CD4-positive, alpha-beta T cell treated with Interleukin-15 for 1 hour (primary cell): ENCODE data around the gene GRM8.

Experiments used
- DNase-seq: peaks from one replicate; pipeline ENCODE4 v3.0.0-alpha.2; 2020

Gene GRM8

GRCh38 chr7:126495001-126495400 lies 757.7 kb downstream of the GRM8 start:
- DNase-seq: no peak

DNA sequence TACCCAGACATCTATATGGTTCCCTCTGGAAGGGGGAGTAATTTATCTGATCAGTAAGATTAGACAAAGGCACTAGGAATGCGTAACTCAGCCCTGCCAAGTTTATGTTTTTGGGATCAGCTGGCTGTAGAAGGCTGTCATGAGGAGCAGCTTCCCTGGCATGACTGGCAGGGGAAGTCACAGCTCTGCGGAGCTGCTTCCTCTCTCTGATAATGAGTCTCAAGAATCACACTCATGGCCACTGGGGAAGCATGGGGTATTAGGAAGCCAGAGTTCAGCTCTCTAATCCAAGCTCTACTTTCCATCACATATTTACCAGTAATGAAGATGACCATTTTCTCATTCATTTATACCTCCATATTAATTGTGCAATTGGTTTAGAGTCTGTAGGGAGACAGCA lies 758.9 kb downstream of the GRM8 start:
- no peak for DNase-seq

GRCh38 chr7:126489874-126490273 lies 762.9 kb downstream of the GRM8 start:
- no peak for DNase-seq

DNA sequence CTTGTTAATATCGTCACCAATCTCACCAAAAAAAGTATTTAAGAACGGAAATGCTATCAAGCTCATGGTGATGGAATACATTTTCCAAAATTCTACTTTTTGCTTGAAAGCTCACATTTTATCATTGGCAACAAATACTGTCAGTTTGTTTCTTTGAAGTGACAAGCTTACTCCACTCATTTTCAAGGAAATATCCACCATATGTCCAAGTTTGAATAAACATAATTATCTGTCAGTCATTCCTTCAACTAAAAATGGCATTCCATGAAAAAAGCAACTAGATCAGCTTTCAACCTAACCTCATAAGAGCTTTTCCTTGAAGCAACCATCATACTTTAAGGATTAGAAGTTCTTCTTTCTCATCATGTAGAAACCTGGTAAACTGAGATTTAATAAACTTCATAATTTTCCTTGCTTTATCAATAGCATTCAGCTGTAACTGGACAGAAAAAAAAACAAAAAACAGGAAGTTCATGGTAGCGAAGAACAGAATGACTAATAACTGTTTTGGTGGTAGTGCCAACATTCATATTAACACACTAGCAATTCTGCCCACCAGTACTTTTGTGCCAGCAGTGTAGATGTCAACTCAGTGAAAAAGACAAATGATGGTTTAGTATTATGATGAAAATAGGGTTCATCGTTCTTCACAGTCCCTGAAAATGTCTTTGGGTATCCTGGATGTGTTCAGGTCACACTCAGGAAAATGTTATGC lies 764.9 kb downstream of the GRM8 start:
- no peak for DNase-seq

GRCh38 chr7:126486806-126487205 lies 765.9 kb downstream of the GRM8 start:
- no peak for DNase-seq

DNA sequence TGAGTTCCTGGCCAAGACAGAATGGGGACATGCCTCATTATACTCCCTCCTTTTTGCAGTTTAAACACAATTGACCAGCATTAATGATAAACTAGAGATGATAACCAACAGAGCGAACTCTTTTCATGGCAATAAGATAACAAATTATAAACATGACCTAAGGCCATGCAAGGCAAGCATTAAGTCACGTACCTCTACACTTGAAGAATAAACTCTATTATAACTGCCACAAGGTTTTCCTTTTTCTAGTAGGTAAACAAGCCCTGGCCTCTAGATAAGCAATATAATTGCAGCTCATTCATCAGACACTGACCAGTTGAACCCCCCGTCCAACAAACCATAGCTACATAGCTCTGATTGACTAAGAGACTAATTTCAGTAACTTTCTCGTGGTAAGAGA lies 767.0 kb downstream of the GRM8 start:
- DNase-seq: no peak

- DNase-seq: no peak
Observed at GRCh38 chr7:126483972-126484371, 768.8 kb downstream of the GRM8 start.

- no peak for DNase-seq
Observed at GRCh38 chr7:126472825-126473224, 779.9 kb downstream of the GRM8 start.

DNA sequence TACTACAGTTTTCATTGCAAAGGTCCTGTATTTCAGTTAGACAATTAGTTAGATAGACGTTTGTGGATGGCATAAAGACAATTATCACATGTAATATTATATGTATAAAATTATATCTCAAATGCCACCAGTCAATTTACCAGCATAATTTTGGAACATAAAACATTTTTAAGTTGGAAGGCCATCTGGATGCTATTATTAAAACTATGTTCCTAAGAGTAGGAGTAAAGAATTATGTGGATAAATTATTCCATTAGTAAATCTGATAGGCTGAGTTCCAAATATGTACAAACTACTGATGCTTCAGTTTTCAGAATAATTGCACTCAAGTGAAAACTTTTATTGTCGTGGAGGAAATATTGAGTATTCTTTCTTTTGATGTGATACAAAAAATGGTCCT lies 790.3 kb downstream of the GRM8 start:
- no peak for DNase-seq

GRCh38 chr7:126460664-126461063 lies 792.1 kb downstream of the GRM8 start:
- DNase-seq: no peak

GRCh38 chr7:126453104-126453503 lies 799.6 kb downstream of the GRM8 start:
- DNase-seq: no peak

DNA sequence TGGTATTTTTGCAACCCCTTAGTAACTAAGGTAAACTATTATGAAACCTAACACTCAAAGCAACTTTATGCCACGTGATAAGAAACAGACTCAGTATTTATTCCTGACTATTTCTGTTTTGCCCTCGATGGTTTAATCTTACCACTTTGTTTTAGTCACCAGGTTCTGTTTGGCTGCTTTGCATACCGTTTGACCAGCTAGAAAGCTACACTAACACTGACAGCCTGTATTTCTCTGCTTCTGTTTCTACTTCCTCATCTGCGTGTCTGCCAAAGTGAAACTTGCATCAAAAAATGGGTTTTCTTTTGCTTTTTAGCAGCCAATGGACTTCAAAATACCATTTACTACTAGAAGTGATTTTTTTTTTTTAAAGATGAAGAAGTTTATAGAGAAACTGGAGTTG lies 802.5 kb downstream of the GRM8 start:
- no peak for DNase-seq

DNA sequence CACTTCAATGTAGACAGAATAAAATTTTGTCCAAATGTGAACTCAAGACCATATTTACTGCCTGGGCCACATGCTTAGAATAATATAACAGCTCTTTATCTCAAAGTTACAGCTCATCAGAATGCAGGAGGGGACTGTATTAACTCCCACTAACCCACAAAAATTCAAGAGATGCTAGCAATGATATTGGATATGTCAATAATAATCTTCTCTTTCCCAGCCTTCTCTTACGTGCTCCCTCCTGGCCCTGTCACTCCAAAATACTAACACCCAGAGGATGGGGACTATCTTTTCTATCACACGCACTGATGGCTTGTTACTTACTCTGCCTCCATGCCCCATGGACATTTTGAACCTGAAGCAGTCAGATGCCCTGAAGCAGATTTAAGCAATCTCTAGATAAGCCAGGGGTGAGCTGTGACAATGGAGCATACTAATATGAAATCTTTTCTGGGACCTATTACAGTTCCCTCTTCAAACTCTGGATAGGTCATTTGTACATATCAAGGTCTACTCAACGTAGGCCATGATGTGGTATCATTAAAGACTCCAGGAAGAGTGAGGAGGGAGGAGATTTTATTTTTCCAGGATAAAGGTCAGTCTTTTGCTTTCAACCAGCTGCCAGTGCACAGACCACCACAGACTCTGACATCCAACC lies 803.0 kb downstream of the GRM8 start:
- no peak for DNase-seq

GRCh38 chr7:126447984-126448383 lies 804.8 kb downstream of the GRM8 start:
- no peak for DNase-seq

DNA sequence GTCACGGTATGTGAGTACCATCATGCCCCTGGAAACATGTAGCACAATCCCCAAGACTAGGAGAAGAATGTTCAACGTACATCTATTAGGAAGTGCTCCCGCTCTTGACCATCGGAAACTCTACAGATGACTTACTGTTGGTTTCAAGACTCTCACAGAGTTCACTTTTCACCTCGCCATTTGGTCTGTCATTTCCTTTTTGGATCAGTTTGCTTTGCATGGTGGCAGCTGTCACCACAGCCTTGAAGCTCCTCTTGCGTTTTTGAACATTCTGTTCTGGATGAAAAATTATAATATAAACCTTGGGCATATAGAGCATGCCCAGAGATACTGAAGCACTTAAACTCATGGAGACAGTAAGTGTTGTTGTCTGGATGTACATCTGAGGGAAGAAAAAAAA lies 806.8 kb downstream of the GRM8 start:
- DNase-seq: no peak

DNA sequence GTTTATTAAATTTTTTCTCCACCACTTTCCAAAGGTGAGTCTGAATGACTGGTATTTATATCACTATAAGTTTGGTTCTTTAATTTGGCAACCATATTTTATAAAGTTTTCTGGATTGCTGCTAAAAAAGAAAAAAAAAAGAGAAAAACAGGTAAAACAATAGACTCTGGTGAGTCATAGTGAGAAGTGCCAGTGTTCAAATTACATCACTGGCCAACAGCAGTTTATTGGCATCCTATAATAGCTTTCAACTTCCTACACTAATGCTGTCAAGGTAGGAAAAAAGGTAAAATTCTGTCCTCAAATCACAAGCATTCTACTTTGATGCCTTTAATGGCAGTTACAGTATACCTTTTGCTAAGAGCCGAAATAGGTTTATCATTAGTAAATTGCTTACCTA lies 808.8 kb downstream of the GRM8 start:
- no peak for DNase-seq

DNA sequence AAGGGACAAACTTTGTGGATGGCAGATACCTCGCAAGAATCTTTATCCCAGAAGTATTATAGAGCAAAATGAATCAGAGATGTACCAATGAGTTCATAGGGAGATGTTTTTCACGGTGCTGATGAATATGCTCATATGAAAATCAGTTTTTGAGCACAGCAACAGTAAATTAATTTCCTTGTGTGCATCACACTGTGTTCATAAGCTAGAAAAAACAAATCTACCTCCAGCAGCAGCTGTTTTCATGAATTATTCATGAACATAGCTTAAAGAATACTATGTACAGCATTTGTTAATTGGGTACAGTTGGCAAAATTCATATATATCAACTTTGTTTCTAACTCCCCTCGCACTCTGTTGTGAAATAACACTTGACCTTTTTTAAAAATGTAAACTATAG lies 809.8 kb downstream of the GRM8 start:
- no peak for DNase-seq

- DNase-seq: no peak
Observed at GRCh38 chr7:126441745-126442144, 811.0 kb downstream of the GRM8 start.

GRCh38 chr7:126440542-126440941 lies 812.2 kb downstream of the GRM8 start:
- DNase-seq: no peak

DNA sequence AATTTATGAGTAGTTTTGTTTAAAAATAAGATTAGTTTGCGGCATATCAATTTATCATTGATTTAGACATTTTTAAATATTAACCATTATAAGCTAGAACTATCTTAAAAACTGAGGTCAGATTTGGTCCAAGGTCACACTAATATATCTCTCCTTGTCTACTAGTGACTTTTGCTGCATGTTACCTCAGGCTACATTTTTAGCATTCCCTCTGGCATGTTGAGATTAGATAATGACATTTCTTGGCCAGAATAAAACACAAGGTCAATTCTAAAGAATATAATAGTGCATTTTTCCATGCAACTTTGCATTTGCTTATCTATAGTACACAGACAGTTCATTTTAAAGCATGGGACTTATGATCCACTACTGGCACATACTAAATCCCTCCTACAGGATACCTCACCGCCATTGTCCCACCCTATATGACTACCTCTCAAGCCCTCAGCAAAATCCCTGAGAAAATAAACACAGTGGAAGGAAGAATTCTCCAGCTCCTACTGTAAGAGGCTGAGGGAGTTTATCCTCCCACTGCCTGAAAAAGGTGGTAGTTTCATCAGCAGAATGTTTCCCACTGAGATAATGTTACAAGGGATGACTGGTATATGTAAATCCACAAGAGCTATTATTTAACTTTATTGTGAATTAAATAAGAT lies 816.4 kb downstream of the GRM8 start:
- DNase-seq: no peak

GRCh38 chr7:126426652-126427051 lies 826.1 kb downstream of the GRM8 start:
- no peak for DNase-seq

DNA sequence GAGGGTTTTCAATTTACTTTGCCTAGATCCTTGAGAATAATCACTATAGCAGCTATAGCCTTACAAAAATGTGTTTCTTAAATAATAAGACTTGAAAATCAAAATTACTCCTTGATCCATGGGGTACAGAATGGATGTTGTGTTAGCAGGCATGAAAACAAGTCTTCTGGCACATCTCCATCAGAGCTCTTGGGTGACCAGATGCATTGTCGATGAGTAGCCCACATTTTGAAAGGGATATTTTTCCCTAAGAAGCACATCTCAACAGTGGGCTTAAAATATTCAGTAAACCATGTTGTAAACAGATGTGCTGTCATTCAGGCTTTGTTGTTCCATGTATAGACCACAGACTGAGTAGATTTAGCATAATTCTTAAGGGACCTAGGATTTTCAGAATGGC lies 827.8 kb downstream of the GRM8 start:
- DNase-seq: no peak

GRCh38 chr7:126419047-126419446 lies 833.7 kb downstream of the GRM8 start:
- no peak for DNase-seq

DNA sequence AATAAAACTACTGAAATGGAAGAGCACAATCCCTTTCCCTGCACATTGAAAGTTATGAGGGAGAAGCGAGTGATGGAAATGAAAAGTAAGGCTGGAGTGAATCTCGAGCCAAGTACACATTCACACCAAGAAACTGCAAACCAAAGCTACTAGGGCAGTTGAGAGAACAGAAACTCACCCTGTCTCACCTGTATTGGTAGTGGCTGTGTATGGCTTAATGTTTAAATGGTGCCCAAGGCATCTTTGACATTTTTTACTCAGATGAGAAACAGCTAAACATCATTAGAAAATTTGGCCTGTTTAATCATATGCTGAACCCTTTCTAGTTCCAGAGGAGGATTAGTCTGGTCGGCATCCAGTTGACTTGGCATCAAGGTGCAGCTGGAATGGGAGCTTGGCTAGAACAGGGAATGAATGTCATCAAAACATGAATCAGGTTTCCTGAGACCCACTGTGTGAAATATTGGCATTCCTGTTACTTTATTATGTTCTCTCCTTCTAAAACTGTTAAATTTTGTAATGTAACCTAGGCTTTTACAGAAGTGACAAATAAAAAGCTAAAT lies 840.8 kb downstream of the GRM8 start:
- DNase-seq: no peak
